ENCODE data around the gene ITGB6.

Gene ITGB6

GRCh38 chr2:160108646-160109045, 91.4 kb downstream of the ITGB6 start:
- H3K23ac ChIP-seq (ENCODE audit: low read length in 2 of 2) = no peak overlapping the region
- no peaks in the 10 kb centered on the region for H3K36me3 ChIP-seq (ENCODE audit: control insufficient read depth in 1 of 2, insufficient read depth in 2 of 2, low read depth in 1 of 2, low read length in 2 of 2)
- DNase-seq = no peak
- H2BK15ac ChIP-seq (ENCODE audit: low read depth, poor library complexity, severe bottlenecking) = no peak overlapping the region
- WGBS = no CpG with 5 or more reads among the region's 2 CpGs
- H3K27ac ChIP-seq (ENCODE audit: low read length, poor library complexity, severe bottlenecking) = no peak overlapping the region
- H3K18ac ChIP-seq (ENCODE audit: low read depth in 1 of 2, low read length in 2 of 2) = no peak overlapping the region
- no peak overlapping the region for H2AFZ ChIP-seq (ENCODE audit: low read depth, low read length)
- no peak overlapping the region for H3K4me3 ChIP-seq (ENCODE audit: insufficient read depth in 1 of 2, low read depth in 1 of 2, low read length in 2 of 2)
- no peak overlapping the region for H3K14ac ChIP-seq (ENCODE audit: low read length in 2 of 2)
- H3K4ac ChIP-seq (ENCODE audit: low read depth in 1 of 2, low read length in 2 of 2) = no peak overlapping the region
- no peak overlapping the region for H2BK5ac ChIP-seq (ENCODE audit: low read depth, low read length, poor library complexity, severe bottlenecking)
- H3K9me3 ChIP-seq (ENCODE audit: control insufficient read depth, low read length) = no peaks in the 10 kb centered on the region
- H2BK12ac ChIP-seq (ENCODE audit: low read length in 2 of 2) = no peak overlapping the region
- peaks cover 5% of the 10 kb centered on the region for H3K4me1 ChIP-seq (ENCODE audit: control insufficient read depth, insufficient read depth, low read depth, low read length)
- no peaks in the 10 kb centered on the region for H3K79me1 ChIP-seq (replicated peaks; ENCODE audit: low read length, poor library complexity, severe bottlenecking)
- no peak overlapping the region for H2BK120ac ChIP-seq (ENCODE audit: low read depth, low read length)
- no peak overlapping the region for H3K9ac ChIP-seq (ENCODE audit: low read length)
- no peak overlapping the region for H4K91ac ChIP-seq (ENCODE audit: low read length)
- H2AK5ac ChIP-seq (ENCODE audit: low read length, severe bottlenecking) = no peak overlapping the region
- H4K8ac ChIP-seq (ENCODE audit: low read length) = no peak overlapping the region
- no peak overlapping the region for H3K4me2 ChIP-seq (ENCODE audit: low read length, poor library complexity, severe bottlenecking)
- H3K27me3 ChIP-seq (ENCODE audit: control insufficient read depth in 1 of 2, insufficient read depth in 1 of 2, low read length in 2 of 2) = no peaks in the 10 kb centered on the region

- Histone ChIP-seq H3K27me3 (ENCODE audit: control insufficient read depth in 1 of 2, insufficient read depth in 1 of 2, low read length in 2 of 2) (no peaks in the 10 kb centered on the region), H3K9ac (ENCODE audit: low read length) (no peak overlapping the region), H2BK120ac (ENCODE audit: low read depth, low read length) (no peak overlapping the region), H3K14ac (ENCODE audit: low read length in 2 of 2) (no peak overlapping the region), H2AK5ac (ENCODE audit: low read length, severe bottlenecking) (no peak overlapping the region), H4K8ac (ENCODE audit: low read length) (no peak overlapping the region), H2BK5ac (ENCODE audit: low read depth, low read length, poor library complexity, severe bottlenecking) (no peak overlapping the region), H3K4me2 (ENCODE audit: low read length, poor library complexity, severe bottlenecking) (no peak overlapping the region), H3K23ac (ENCODE audit: low read length in 2 of 2) (no peak overlapping the region), H3K18ac (ENCODE audit: low read depth in 1 of 2, low read length in 2 of 2) (no peak overlapping the region), H4K91ac (ENCODE audit: low read length) (no peak overlapping the region), H3K4ac (ENCODE audit: low read depth in 1 of 2, low read length in 2 of 2) (no peak overlapping the region), H3K9me3 (ENCODE audit: control insufficient read depth, low read length) (no peaks in the 10 kb centered on the region), H2AFZ (ENCODE audit: low read depth, low read length) (no peak overlapping the region), H3K4me3 (ENCODE audit: insufficient read depth in 1 of 2, low read depth in 1 of 2, low read length in 2 of 2) (no peak overlapping the region), H3K27ac (ENCODE audit: low read length, poor library complexity, severe bottlenecking) (no peak overlapping the region), H3K79me1 (replicated peaks; ENCODE audit: low read length, poor library complexity, severe bottlenecking) (no peaks in the 10 kb centered on the region), H3K36me3 (ENCODE audit: control insufficient read depth in 1 of 2, insufficient read depth in 2 of 2, low read depth in 1 of 2, low read length in 2 of 2) (no peaks in the 10 kb centered on the region), H2BK12ac (ENCODE audit: low read length in 2 of 2) (no peak overlapping the region), H2BK15ac (ENCODE audit: low read depth, poor library complexity, severe bottlenecking) (no peak overlapping the region), H3K4me1 (ENCODE audit: control insufficient read depth, insufficient read depth, low read depth, low read length) (peaks cover under 1% of the 10 kb centered on the region)
- no peak for DNase-seq
- 100% methylated on average over 1 of the region's 1 CpG for WGBS
These were observed 94.7 kb downstream of the ITGB6 start for GRCh38 chr2:160105366-160105765.

GRCh38 chr2:160104115-160104514, 96.0 kb downstream of the ITGB6 start:
- H4K91ac ChIP-seq (ENCODE audit: low read length) = no peak overlapping the region
- no peak overlapping the region for H2BK12ac ChIP-seq (ENCODE audit: low read length in 2 of 2)
- no peaks in the 10 kb centered on the region for H3K9me3 ChIP-seq (ENCODE audit: control insufficient read depth, low read length)
- H3K79me1 ChIP-seq (replicated peaks; ENCODE audit: low read length, poor library complexity, severe bottlenecking) = no peaks in the 10 kb centered on the region
- no peak overlapping the region for H3K4me3 ChIP-seq (ENCODE audit: insufficient read depth in 1 of 2, low read depth in 1 of 2, low read length in 2 of 2)
- no peak overlapping the region for H2AFZ ChIP-seq (ENCODE audit: low read depth, low read length)
- no peak overlapping the region for H3K9ac ChIP-seq (ENCODE audit: low read length)
- no peaks in the 10 kb centered on the region for H3K36me3 ChIP-seq (ENCODE audit: control insufficient read depth in 1 of 2, insufficient read depth in 2 of 2, low read depth in 1 of 2, low read length in 2 of 2)
- no peak overlapping the region for H2BK15ac ChIP-seq (ENCODE audit: low read depth, poor library complexity, severe bottlenecking)
- DNase-seq = no peak
- no peak overlapping the region for H3K18ac ChIP-seq (ENCODE audit: low read depth in 1 of 2, low read length in 2 of 2)
- H4K8ac ChIP-seq (ENCODE audit: low read length) = no peak overlapping the region
- H2BK120ac ChIP-seq (ENCODE audit: low read depth, low read length) = no peak overlapping the region
- H3K27me3 ChIP-seq (ENCODE audit: control insufficient read depth in 1 of 2, insufficient read depth in 1 of 2, low read length in 2 of 2) = no peaks in the 10 kb centered on the region
- 77% methylated on average over 2 of the region's 2 CpGs for WGBS
- H3K23ac ChIP-seq (ENCODE audit: low read length in 2 of 2) = no peak overlapping the region
- no peak overlapping the region for H3K4me2 ChIP-seq (ENCODE audit: low read length, poor library complexity, severe bottlenecking)
- no peak overlapping the region for H2BK5ac ChIP-seq (ENCODE audit: low read depth, low read length, poor library complexity, severe bottlenecking)
- no peak overlapping the region for H3K14ac ChIP-seq (ENCODE audit: low read length in 2 of 2)
- no peaks in the 10 kb centered on the region for H3K4me1 ChIP-seq (ENCODE audit: control insufficient read depth, insufficient read depth, low read depth, low read length)
- no peak overlapping the region for H2AK5ac ChIP-seq (ENCODE audit: low read length, severe bottlenecking)
- no peak overlapping the region for H3K4ac ChIP-seq (ENCODE audit: low read depth in 1 of 2, low read length in 2 of 2)
- H3K27ac ChIP-seq (ENCODE audit: low read length, poor library complexity, severe bottlenecking) = no peak overlapping the region

GRCh38 chr2:160097326-160097725, 102.7 kb downstream of the ITGB6 start:
- Histone ChIP-seq H3K4me1 (ENCODE audit: control insufficient read depth, insufficient read depth, low read depth, low read length) (no peaks in the 10 kb centered on the region), H3K9me3 (ENCODE audit: control insufficient read depth, low read length) (peaks cover 4% of the 10 kb centered on the region), H3K14ac (ENCODE audit: low read length in 2 of 2) (no peak overlapping the region), H2BK120ac (ENCODE audit: low read depth, low read length) (no peak overlapping the region), H3K23ac (ENCODE audit: low read length in 2 of 2) (no peak overlapping the region), H3K27ac (ENCODE audit: low read length, poor library complexity, severe bottlenecking) (no peak overlapping the region), H4K91ac (ENCODE audit: low read length) (no peak overlapping the region), H3K4me2 (ENCODE audit: low read length, poor library complexity, severe bottlenecking) (no peak overlapping the region), H2AK5ac (ENCODE audit: low read length, severe bottlenecking) (no peak overlapping the region), H3K36me3 (ENCODE audit: control insufficient read depth in 1 of 2, insufficient read depth in 2 of 2, low read depth in 1 of 2, low read length in 2 of 2) (no peaks in the 10 kb centered on the region), H2BK12ac (ENCODE audit: low read length in 2 of 2) (no peak overlapping the region), H3K4ac (ENCODE audit: low read depth in 1 of 2, low read length in 2 of 2) (no peak overlapping the region), H2AFZ (ENCODE audit: low read depth, low read length) (no peak overlapping the region), H3K9ac (ENCODE audit: low read length) (no peak overlapping the region), H3K18ac (ENCODE audit: low read depth in 1 of 2, low read length in 2 of 2) (no peak overlapping the region), H2BK5ac (ENCODE audit: low read depth, low read length, poor library complexity, severe bottlenecking) (no peak overlapping the region), H3K27me3 (ENCODE audit: control insufficient read depth in 1 of 2, insufficient read depth in 1 of 2, low read length in 2 of 2) (no peaks in the 10 kb centered on the region), H4K8ac (ENCODE audit: low read length) (no peak overlapping the region), H3K4me3 (ENCODE audit: insufficient read depth in 1 of 2, low read depth in 1 of 2, low read length in 2 of 2) (no peak overlapping the region), H3K79me1 (replicated peaks; ENCODE audit: low read length, poor library complexity, severe bottlenecking) (no peaks in the 10 kb centered on the region), H2BK15ac (ENCODE audit: low read depth, poor library complexity, severe bottlenecking) (no peak overlapping the region)
- WGBS = 100% methylated on average over 1 of the region's 1 CpG
- DNase-seq = peak; percentile 18
